ENCODE measurements around the gene ZNF195. TPM values are rescaled to one million over a fixed set of nuclear protein-coding genes. Genes with fewer than 3 reads are reported as not detected.

ZNF195 gene
- total and polyA plus RNA-seq, 2 of the 8 experiments (the other 6 are each of a cell fraction or from before 2014, with no cell fraction given) = 23.9 to 88.6 TPM

GRCh38 chr11:3339340-3339624 lies 39.7 kb downstream of the ZNF195 start (continued):
- TF ChIP-seq KDM5A (IDR thresholded peaks at IDR 0.05; ENCODE audit: low read length) = no peak
- no peak for TF ChIP-seq RBBP5 (IDR thresholded peaks at IDR 0.05; ENCODE audit: borderline replicate concordance, low read depth, low read length)
- TF ChIP-seq HDAC6 (IDR thresholded peaks at IDR 0.05; ENCODE audit: low read depth, low read length) = no peak
- TF ChIP-seq YY1 (IDR thresholded peaks at IDR 0.05; ENCODE audit: low read depth, low read length) = no peak
- no peak for TF ChIP-seq CTBP2 (IDR thresholded peaks at IDR 0.05; ENCODE audit: borderline replicate concordance, insufficient read depth, insufficient read length, low read length)

Measured in H1 (cell line).